ENCODE results near the gene AMZ1. TPM values are rescaled to one million over a fixed set of nuclear protein-coding genes. Genes with fewer than 3 reads are reported as not detected.
"Not testable (repeated sequence)": the region's sequence is repeated elsewhere in the genome, so short reads cannot be mapped to it uniquely, and the experiment has no call there.

AMZ1 gene
- total RNA-seq, 4 donors from 2014 or later, result 0.17 TPM; not detected in 3

DNA sequence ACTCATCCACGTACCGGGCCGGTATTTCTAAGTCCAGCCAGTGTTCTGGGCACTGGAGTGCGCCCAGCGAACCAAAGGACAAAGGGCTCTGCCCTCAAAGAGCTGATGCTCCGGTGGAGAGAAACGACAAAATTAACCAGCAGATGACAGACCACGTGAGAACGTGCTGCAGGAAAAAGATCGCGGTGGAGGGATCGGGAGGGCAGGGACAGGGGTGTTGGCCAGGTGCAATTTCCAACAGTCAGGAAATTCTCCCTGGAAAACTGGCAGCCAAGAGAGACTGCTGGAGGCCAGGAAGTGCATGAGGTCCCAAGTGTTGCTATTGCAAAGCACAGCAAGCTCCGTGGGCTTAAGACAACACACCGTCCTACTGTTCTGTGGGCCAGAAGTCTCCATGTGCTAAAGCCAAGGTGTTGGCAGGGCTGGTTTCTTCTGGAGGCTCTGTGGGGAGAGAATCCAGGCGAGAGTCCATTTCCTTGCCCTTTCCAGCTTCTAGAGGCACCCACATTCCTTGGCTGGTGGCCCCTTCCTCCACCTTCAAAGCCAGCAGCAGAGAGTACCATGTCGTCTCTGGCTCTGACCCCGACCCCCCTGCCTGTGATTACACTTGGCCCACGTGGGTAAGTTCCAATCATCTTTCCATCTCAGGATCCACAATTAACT is 21.3 kb upstream of the AMZ1 start:
- H3K27ac ChIP-seq, result no peak overlapping the region
- H3K4me1 ChIP-seq, result peaks cover 19% of the 10 kb centered on the region
- no peaks in the 10 kb centered on the region for H3K9me3 ChIP-seq
- DNase-seq (ENCODE audit: low spot score in 2 of 2), result no peak
- H3K36me3 ChIP-seq, result peaks cover 9% of the 10 kb centered on the region
- TF ChIP-seq POLR2AphosphoS5 (IDR thresholded peaks at IDR 0.05) (no peak), EP300 (IDR thresholded peaks at IDR 0.05) (no peak), POLR2A (IDR thresholded peaks at IDR 0.05) (no peak)
- TF ChIP-seq, protein P1, sequence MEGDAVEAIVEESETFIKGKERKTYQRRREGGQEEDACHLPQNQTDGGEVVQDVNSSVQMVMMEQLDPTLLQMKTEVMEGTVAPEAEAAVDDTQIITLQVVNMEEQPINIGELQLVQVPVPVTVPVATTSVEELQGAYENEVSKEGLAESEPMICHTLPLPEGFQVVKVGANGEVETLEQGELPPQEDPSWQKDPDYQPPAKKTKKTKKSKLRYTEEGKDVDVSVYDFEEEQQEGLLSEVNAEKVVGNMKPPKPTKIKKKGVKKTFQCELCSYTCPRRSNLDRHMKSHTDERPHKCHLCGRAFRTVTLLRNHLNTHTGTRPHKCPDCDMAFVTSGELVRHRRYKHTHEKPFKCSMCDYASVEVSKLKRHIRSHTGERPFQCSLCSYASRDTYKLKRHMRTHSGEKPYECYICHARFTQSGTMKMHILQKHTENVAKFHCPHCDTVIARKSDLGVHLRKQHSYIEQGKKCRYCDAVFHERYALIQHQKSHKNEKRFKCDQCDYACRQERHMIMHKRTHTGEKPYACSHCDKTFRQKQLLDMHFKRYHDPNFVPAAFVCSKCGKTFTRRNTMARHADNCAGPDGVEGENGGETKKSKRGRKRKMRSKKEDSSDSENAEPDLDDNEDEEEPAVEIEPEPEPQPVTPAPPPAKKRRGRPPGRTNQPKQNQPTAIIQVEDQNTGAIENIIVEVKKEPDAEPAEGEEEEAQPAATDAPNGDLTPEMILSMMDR (IDR thresholded peaks at IDR 0.05), result no peak
- WGBS, result 65% methylated on average over 14 of the region's 18 CpGs
- no peak overlapping the region for H3K4me3 ChIP-seq
- no peaks in the 10 kb centered on the region for H3K27me3 ChIP-seq

DNA sequence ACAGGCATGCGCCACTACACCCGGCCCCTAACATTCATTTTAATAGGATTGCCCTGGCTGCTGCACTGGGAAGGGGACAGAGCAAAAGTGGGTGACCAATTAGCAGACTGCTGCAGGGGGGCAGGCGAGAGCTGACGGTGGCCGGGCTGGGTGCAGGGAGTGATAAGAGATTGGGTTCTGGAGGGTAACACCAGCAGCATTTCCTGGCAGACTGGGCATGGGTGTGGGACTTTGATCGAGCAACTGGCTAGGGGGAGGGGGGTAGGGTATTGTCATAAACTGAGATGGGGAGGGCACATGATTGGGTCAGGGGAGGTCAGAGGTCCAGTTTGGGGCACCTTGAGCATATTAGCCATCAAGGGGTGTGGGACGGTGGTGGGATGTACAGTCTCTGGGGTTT is 20.2 kb upstream of the AMZ1 start:
- no peaks in the 10 kb centered on the region for H3K27me3 ChIP-seq
- DNase-seq (ENCODE audit: low spot score in 2 of 2), result no peak
- WGBS, result 74% methylated on average over 7 of the region's 7 CpGs
- no peak overlapping the region for H3K27ac ChIP-seq
- no peaks in the 10 kb centered on the region for H3K36me3 ChIP-seq
- H3K4me3 ChIP-seq, result no peak overlapping the region
- H3K4me1 ChIP-seq, result peaks cover 8% of the 10 kb centered on the region
- H3K9me3 ChIP-seq, result no peaks in the 10 kb centered on the region
- TF ChIP-seq EP300 (IDR thresholded peaks at IDR 0.05) (no peak), POLR2AphosphoS5 (IDR thresholded peaks at IDR 0.05) (no peak), POLR2A (IDR thresholded peaks at IDR 0.05) (no peak)
- TF ChIP-seq, protein P1 (IDR thresholded peaks at IDR 0.05), result no peak

DNA sequence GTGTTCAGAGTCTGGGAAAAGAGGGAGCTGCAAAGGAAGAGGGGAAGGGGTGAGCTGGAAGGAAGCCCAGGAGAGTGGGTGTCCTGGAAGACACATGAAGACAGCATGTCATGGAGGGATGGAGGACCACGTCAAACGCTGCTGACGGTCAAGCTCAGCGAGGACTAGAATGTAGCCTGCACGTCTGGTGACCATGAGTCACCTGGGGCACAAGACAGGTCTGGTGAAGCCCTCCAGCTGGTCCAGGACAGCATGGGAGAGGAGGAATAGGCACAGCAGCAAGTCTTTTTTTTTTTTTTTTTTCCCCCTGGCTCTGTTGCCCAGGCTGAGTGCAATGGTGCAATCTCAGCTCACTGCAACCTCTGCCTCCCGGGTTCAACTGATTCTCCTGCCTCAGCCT is 19.6 kb upstream of the AMZ1 start:
- DNase-seq (ENCODE audit: low spot score in 2 of 2), result no peak
- Histone ChIP-seq H3K27ac (no peak overlapping the region), H3K4me1 (peaks cover 4% of the 10 kb centered on the region), H3K4me3 (no peak overlapping the region), H3K27me3 (no peaks in the 10 kb centered on the region), H3K36me3 (no peaks in the 10 kb centered on the region), H3K9me3 (no peaks in the 10 kb centered on the region)
- no peak for TF ChIP-seq POLR2A (IDR thresholded peaks at IDR 0.05)
- no peak for TF ChIP-seq POLR2AphosphoS5 (IDR thresholded peaks at IDR 0.05)
- no peak for TF ChIP-seq EP300 (IDR thresholded peaks at IDR 0.05)
- TF ChIP-seq, protein P1 (IDR thresholded peaks at IDR 0.05), result no peak
- WGBS, result 70% methylated on average over 6 of the region's 6 CpGs

DNA sequence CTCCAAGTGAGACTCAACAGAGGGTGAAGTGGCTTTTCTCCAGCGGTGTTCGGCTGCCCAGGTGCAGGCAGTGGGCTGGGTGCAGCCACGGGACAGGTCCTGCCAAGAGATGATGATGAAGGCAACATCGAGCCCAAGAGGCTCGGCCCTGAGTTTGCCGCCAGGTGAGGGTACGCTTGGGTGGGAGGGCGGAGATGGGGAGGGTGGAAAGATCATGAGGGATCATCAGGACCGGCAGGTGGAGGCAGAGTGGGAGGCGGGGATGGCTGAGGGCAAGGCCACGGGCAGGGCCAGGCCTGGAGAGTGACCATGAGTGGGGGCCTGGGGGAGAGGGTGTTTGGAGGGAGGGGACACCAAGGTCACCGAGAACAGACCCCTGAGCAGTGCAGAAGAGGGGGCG is 17.8 kb upstream of the AMZ1 start:
- H3K4me3 ChIP-seq, result no peak overlapping the region
- 82% methylated on average over 13 of the region's 13 CpGs for WGBS
- no peaks in the 10 kb centered on the region for H3K9me3 ChIP-seq
- H3K4me1 ChIP-seq, result peaks cover 4% of the 10 kb centered on the region
- no peaks in the 10 kb centered on the region for H3K36me3 ChIP-seq
- TF ChIP-seq EP300 (IDR thresholded peaks at IDR 0.05), result no peak
- TF ChIP-seq, protein P1 (IDR thresholded peaks at IDR 0.05), result no peak
- no peak for TF ChIP-seq POLR2AphosphoS5 (IDR thresholded peaks at IDR 0.05)
- TF ChIP-seq POLR2A (IDR thresholded peaks at IDR 0.05), result no peak
- no peak overlapping the region for H3K27ac ChIP-seq
- no peaks in the 10 kb centered on the region for H3K27me3 ChIP-seq
- no peak for DNase-seq (ENCODE audit: low spot score in 2 of 2)

DNA sequence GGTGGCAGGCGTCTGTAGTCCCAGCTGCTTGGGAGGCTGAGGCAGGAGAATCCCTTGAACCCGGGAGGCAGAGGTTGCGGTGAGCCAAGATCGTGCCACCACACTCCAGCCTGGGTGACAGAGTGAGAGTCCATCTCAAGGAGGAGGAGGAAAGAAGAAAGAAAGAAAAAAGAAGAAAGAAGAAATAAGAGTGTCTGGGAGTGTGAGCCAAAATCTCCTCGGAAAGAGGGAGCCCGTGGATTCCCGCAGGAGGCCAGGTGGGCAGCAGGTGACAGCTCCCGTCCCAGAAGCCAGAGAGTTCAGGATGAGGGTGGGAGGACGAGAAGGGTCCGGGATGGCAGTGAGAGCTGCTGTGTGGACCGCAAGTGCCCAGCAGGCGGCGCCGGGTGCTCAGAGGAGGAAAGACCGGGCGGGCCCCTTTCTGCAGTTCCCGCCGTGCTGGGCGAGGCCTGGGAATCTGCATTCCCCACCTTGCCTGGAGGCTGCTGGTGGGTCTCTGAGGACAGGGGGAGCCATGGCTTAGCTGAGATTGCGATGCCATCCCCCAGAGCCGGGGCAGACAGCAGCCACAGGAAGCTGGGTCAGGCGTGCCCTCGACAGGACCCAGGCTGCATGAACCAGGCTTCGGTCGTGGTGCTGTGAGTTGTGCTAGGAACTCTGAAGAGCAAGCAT is 17.1 kb upstream of the AMZ1 start:
- no peak overlapping the region for H3K4me3 ChIP-seq
- no peaks in the 10 kb centered on the region for H3K36me3 ChIP-seq
- H3K9me3 ChIP-seq, result no peaks in the 10 kb centered on the region
- H3K27me3 ChIP-seq, result no peaks in the 10 kb centered on the region
- TF ChIP-seq EP300 (IDR thresholded peaks at IDR 0.05), result no peak
- TF ChIP-seq, protein P1 (IDR thresholded peaks at IDR 0.05), result peak; percentile 35 to 82
- no peak overlapping the region for H3K27ac ChIP-seq
- no peaks in the 10 kb centered on the region for H3K4me1 ChIP-seq
- WGBS, result 24% methylated on average over 24 of the region's 25 CpGs
- peak in 1 of 2 donors; percentile 73 for DNase-seq (ENCODE audit: low spot score in 2 of 2)

DNA sequence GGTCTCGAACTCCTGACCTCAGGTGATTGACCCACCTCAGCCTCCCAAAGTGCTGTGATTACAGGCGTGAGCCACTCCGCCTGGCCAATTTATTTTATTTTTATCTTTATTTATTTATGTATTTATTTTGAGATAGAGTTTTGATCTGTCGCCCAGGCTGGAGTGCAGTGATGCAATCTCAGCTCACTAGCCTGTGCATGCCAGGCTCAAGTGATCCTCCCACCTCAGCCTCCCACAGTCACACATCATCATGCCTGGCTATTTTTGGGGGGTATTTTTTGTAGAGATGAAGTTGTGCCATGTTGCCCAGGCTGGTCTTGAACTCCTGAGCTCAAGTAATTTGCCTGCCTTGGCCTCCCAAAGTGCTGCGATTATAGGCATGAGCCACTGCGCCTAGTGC is 14.8 kb upstream of the AMZ1 start:
- not testable (repeated sequence) for H3K36me3 ChIP-seq; H3K27ac ChIP-seq; H3K4me3 ChIP-seq; H3K9me3 ChIP-seq; H3K27me3 ChIP-seq; DNase-seq (ENCODE audit: low spot score in 2 of 2); H3K4me1 ChIP-seq
- WGBS, result 79% methylated on average over 5 of the region's 6 CpGs
